PFSK-1 (cell line): ENCODE results near the gene ABCC1.

Experiments used
- FOXP2 ChIP-seq: optimal IDR thresholded peaks from 2 replicates; pipeline ENCODE3; 2011; ENCODE audit warnings: borderline replicate concordance, control low read depth, inconsistent platforms; ENCODE audit not compliant: insufficient read depth; ENCODE audit errors: extremely low read length, extremely low read depth
- REST ChIP-seq, 2 experiments: IDR thresholded peaks; 2 replicates each; pipeline versions ENCODE4 v1.6.1 to v1.8.0; 2011 to 2012; ENCODE audit warnings: low read depth in 2 of 2, low read length in 2 of 2, control low read depth in 1 of 2, inconsistent platforms in 1 of 2, mild to moderate bottlenecking in 1 of 2, moderate library complexity in 1 of 2; ENCODE audit not compliant: insufficient read depth in 1 of 2
- SIN3A ChIP-seq: IDR thresholded peaks from 2 replicates; pipeline ENCODE4 v1.6.1; 2012; ENCODE audit warnings: mild to moderate bottlenecking, low read length, moderate library complexity, borderline replicate concordance; ENCODE audit not compliant: insufficient read depth
- TAF1 ChIP-seq: IDR thresholded peaks from 2 replicates; pipeline ENCODE4 v1.6.1; 2012; ENCODE audit warnings: low read length, control low read depth, borderline replicate concordance; ENCODE audit not compliant: insufficient read depth

GRCh38 chr16:15903960-15904359 lies 45.5 kb upstream of the ABCC1 start:
- TF ChIP-seq TAF1 (no peak), REST (IDR thresholded peaks at IDR 0.05; ENCODE audit: insufficient read depth in 1 of 2, low read depth in 2 of 2, low read length in 2 of 2) (no peak), SIN3A (no peak), FOXP2 (no peak)
